Smooth muscle cell (in vitro differentiated cells): ENCODE data around the gene TBC1D3L. TPM values are rescaled to one million over a fixed set of nuclear protein-coding genes. Genes with fewer than 3 reads are reported as not detected.
"Not testable (repeated sequence)": the region's sequence is repeated elsewhere in the genome, so short reads cannot be mapped to it uniquely, and the experiment has no call there.

ENCODE experiments used
- DNase-seq: peaks from one replicate; lab custom pipeline; 2025; ENCODE audit not compliant: unreplicated experiment; lab: John Stamatoyannopoulos, UW
- H2AFZ ChIP-seq: fragments of 200-600 bp; sonication (generic); 2 replicates; pipeline ENCODE4 v1.6.0; 2016; ENCODE audit warnings: antibody characterized with exemption, low read depth, mild to moderate bottlenecking
- H3F3A ChIP-seq: fragments of 200-600 bp; sonication (generic); 2 replicates; pipeline ENCODE4 v1.6.0; 2017; ENCODE audit warnings: antibody characterized with exemption, low read depth
- H3K27ac ChIP-seq: fragments of 200-600 bp; sonication (generic); 2 replicates; pipeline ENCODE4 v1.5.1; 2016; ENCODE audit warnings: low read depth, mild to moderate bottlenecking
- H3K27me3 ChIP-seq: fragments of 200-600 bp; sonication (generic); 2 replicates; pipeline ENCODE4 v1.6.1; 2016; ENCODE audit warnings: low read depth, mild to moderate bottlenecking
- H3K36me3 ChIP-seq: fragments of 200-600 bp; sonication (generic); 2 replicates; pipeline ENCODE4 v1.5.1; 2016; ENCODE audit warnings: low read depth
- H3K4me1 ChIP-seq: fragments of 200-600 bp; sonication (generic); 2 replicates; pipeline ENCODE4 v1.5.1; 2016; ENCODE audit warnings: low read depth
- H3K4me2 ChIP-seq: fragments of 200-600 bp; sonication (generic); 2 replicates; pipeline ENCODE4 v1.6.0; 2016; ENCODE audit warnings: mild to moderate bottlenecking
- H3K4me3 ChIP-seq: fragments of 200-600 bp; sonication (generic); 2 replicates; pipeline ENCODE4 v1.5.1; 2016; ENCODE audit warnings: mild to moderate bottlenecking
- H3K79me2 ChIP-seq: fragments of 200-600 bp; sonication (generic); 2 replicates; pipeline ENCODE4 v1.6.0; 2016; ENCODE audit warnings: low read depth, mild to moderate bottlenecking
- H3K9ac ChIP-seq: fragments of 200-600 bp; sonication (generic); 2 replicates; pipeline ENCODE4 v1.6.0; 2016; ENCODE audit warnings: low read depth
- H3K9me3 ChIP-seq: fragments of 200-600 bp; sonication (generic); replicated peaks from 2 replicates; pipeline ENCODE4 v1.5.1; 2016; ENCODE audit warnings: low read depth
- H4K20me1 ChIP-seq: fragments of 200-600 bp; sonication (generic); 2 replicates; pipeline ENCODE4 v1.6.0; 2016; ENCODE audit warnings: low read depth
- WGBS: methylation state at CpG from one replicate; pipeline ENCODE4 v1.1.7; 2016; ENCODE audit warnings: low lambda C conversion rate; 5-methylcytosine and 5-hydroxymethylcytosine counted together
- polyA plus RNA-seq: library from polyadenylated mRNA; unstranded; fragments of >200 nt; fragmentation: Nextera tagmentation; extraction: Ambion mirVana; gene quantifications from 2 replicates; pipeline ENCODE4 v1.2.1, GENCODE V29; 2016
- small RNA-seq: library from RNA; depleted of rRNA; stranded (forward); fragments of <200 nt; gene quantifications from one replicate; pipeline ENCODE3, GENCODE V24; 2014
- total RNA-seq: library from RNA; depleted of rRNA; stranded (reverse); fragments of >200 nt; gene quantifications from 2 replicates; pipeline ENCODE4 v1.2.3, GENCODE V29; 2014

The TBC1D3L gene
- 8.6 and 12.1 TPM in 2 replicates for total RNA-seq
- 10.1 and 16.0 TPM in 2 replicates for polyA plus RNA-seq

GRCh38 chr17:37988960-37989359 is at the start of gene TBC1D3L:
Gene TBC1D3L, minus strand, starts transcription at chr17:37989060. Its CDS starts 1,540 bp downstream, at chr17:37987520.
- H3K36me3 ChIP-seq, H4K20me1 ChIP-seq, H3K27ac ChIP-seq, DNase-seq, H3K27me3 ChIP-seq, H3F3A ChIP-seq, H3K4me2 ChIP-seq, H3K4me3 ChIP-seq, H3K9me3 ChIP-seq, H3K9ac ChIP-seq, H3K4me1 ChIP-seq, H2AFZ ChIP-seq, H3K79me2 ChIP-seq: not testable (repeated sequence)
- no CpG with 5 or more reads among the region's 11 CpGs for WGBS

- DNase-seq, H3K9ac ChIP-seq, H3K4me3 ChIP-seq, H3K36me3 ChIP-seq, H3K79me2 ChIP-seq, H3K27ac ChIP-seq, H2AFZ ChIP-seq, H3K27me3 ChIP-seq, H3K4me2 ChIP-seq, H3K4me1 ChIP-seq, H3K9me3 ChIP-seq, H3F3A ChIP-seq, H4K20me1 ChIP-seq: not testable (repeated sequence)
- WGBS, result no CpG with 5 or more reads among the region's 11 CpGs
These were observed 14.8 kb upstream of the TBC1D3L start, which contains the start of gene TBC1D3D for GRCh38 chr17:38003676-38004075. Gene TBC1D3D, plus strand, starts transcription at chr17:38003976. Its CDS starts 1,585 bp downstream, at chr17:38005561.

Small RNAs within 50 kb of the gene (small RNA-seq; reads per million reads assigned to genes)
- not detected for gene RF00001

Other genes starting within 250 kb of the TBC1D3L start
- not detected in 2 replicates for gene HNF1B, start 244.0 kb downstream of the TBC1D3L start, total RNA-seq
- not detected in 2 replicates for gene HNF1B, start 244.0 kb downstream of the TBC1D3L start, polyA plus RNA-seq
- gene TBC1D3K, start 64.6 kb downstream of the TBC1D3L start, total RNA-seq, result not detected in 2 replicates
- not detected in 2 replicates for gene TBC1D3K, start 64.6 kb downstream of the TBC1D3L start, polyA plus RNA-seq
- gene TBC1D3D, start 14.9 kb upstream of the TBC1D3L start, total RNA-seq, result not detected in 2 replicates
- 0.14 TPM in 1 of 2 replicates, not detected in the other for gene TBC1D3D, start 14.9 kb upstream of the TBC1D3L start, polyA plus RNA-seq
- gene TBC1D3C, start 79.6 kb upstream of the TBC1D3L start, total RNA-seq, result not detected in 2 replicates
- not detected in 2 replicates for gene TBC1D3C, start 79.6 kb upstream of the TBC1D3L start, polyA plus RNA-seq
- gene TBC1D3E, start 138.9 kb upstream of the TBC1D3L start, total RNA-seq, result not detected in 2 replicates
- gene TBC1D3E, start 138.9 kb upstream of the TBC1D3L start, polyA plus RNA-seq, result 0.09 TPM in 1 of 2 replicates, not detected in the other
- not detected in 2 replicates for gene TBC1D3, start 203.5 kb upstream of the TBC1D3L start, total RNA-seq
- not detected in 2 replicates for gene TBC1D3, start 203.5 kb upstream of the TBC1D3L start, polyA plus RNA-seq